Panc1 (cell line): ENCODE results near the gene PF4V1.

Experiments used
- POLR2AphosphoS5 ChIP-seq: IDR thresholded peaks from 2 replicates; pipeline ENCODE4 v1.6.1; 2012; ENCODE audit warnings: mild to moderate bottlenecking, low read depth, low read length, moderate library complexity
- REST ChIP-seq, 2 experiments: IDR thresholded peaks; 2 replicates each; pipeline ENCODE4 v1.6.1; 2011 to 2012; ENCODE audit warnings: low read depth in 2 of 2, control low read depth in 1 of 2, low read length in 1 of 2, mild to moderate bottlenecking in 1 of 2, moderate library complexity in 1 of 2; ENCODE audit not compliant: insufficient read depth in 1 of 2
- TF ChIP-seq, protein P1 (sequence below): fragments of 450-650 bp; IDR thresholded peaks from 2 replicates; pipeline ENCODE4 v1.5.1; 2017; ENCODE audit warnings: mild to moderate bottlenecking

GRCh38 chr4:73896416-73896815 is 43.3 kb downstream of the PF4V1 start:
- TF ChIP-seq, protein P1, sequence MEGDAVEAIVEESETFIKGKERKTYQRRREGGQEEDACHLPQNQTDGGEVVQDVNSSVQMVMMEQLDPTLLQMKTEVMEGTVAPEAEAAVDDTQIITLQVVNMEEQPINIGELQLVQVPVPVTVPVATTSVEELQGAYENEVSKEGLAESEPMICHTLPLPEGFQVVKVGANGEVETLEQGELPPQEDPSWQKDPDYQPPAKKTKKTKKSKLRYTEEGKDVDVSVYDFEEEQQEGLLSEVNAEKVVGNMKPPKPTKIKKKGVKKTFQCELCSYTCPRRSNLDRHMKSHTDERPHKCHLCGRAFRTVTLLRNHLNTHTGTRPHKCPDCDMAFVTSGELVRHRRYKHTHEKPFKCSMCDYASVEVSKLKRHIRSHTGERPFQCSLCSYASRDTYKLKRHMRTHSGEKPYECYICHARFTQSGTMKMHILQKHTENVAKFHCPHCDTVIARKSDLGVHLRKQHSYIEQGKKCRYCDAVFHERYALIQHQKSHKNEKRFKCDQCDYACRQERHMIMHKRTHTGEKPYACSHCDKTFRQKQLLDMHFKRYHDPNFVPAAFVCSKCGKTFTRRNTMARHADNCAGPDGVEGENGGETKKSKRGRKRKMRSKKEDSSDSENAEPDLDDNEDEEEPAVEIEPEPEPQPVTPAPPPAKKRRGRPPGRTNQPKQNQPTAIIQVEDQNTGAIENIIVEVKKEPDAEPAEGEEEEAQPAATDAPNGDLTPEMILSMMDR, result no peak
- TF ChIP-seq REST (IDR thresholded peaks at IDR 0.05; ENCODE audit: insufficient read depth in 1 of 2, low read depth in 2 of 2, low read length in 1 of 2) (no peak), POLR2AphosphoS5 (no peak)
